ENCODE measurements around the gene CADM1. TPM values are rescaled to one million over a fixed set of nuclear protein-coding genes. Genes with fewer than 3 reads are reported as not detected.

The CADM1 gene
- total and polyA plus RNA-seq, 4 experiments from 2014 or later: 2.8 to 5.6 (median 3.3) TPM

DNA sequence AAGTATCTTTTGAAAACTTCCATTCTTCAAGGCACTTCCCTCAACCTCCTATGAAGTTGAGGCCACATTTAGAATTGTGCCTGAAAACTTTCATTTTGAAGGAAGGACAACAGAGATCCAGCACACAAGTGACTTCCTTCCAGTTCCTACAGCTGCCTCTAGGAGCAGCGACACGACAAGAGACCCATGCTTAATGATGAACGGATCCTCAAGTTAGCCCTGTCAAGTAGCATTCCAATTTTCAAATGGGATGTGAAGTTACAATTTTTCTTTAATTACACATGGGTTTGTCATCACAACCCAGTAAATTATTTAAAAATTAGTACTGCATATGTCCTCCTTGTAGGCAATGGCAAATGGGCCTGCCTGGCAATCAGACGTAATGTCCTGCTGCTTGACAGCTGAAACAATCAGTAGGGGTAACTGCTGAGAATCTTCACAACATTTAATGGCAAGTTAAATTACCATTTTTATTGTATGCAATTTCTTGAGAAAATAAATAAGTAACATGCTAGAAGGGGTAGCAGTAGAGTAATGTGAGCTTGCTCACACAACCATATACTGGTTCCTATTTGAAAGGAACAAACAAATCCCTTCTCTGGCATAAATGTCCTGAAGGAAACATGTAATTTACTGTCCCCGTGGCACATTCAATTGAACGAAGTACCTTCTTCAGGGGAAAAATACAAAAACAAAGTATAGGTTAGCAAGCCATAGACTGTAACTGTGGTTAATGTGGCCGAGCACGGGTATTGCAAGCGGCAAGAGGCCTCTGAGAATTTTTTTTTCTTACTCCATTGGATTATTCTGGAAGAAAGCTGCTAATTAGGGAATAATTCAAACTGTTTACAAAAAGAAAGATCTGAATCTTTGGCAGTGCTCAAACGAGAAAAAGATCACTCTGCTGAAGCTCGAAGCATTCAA is 288.3 kb downstream of the CADM1 start:
- Mint-ChIP-seq H3K27me3 (peaks cover 0 to 3% of the 10 kb centered on the region in 2 donors), H3K27ac (no peak overlapping the region), H3K4me3 (no peak overlapping the region), H3K9me3 (no peaks in the 10 kb centered on the region), H3K36me3 (no peaks in the 10 kb centered on the region), H3K4me1 (peaks cover 3 to 10% (median 5%) of the 10 kb centered on the region in 4 donors)
- Histone ChIP-seq H3K4me1 (ENCODE audit: insufficient read depth, low read length) (peaks cover 4% of the 10 kb centered on the region), H3K27ac (ENCODE audit: low read depth, low read length) (no peak overlapping the region), H3K4me3 (ENCODE audit: low read length in 2 of 2) (no peak overlapping the region), H3K9me3 (ENCODE audit: control insufficient read depth in 1 of 2, low read length in 2 of 2) (no peaks in the 10 kb centered on the region), H3K36me3 (ENCODE audit: insufficient read depth, low read length) (no peaks in the 10 kb centered on the region), H3K27me3 (ENCODE audit: insufficient read depth, low read length) (no peaks in the 10 kb centered on the region)
- ChIA-PET POLR2A (ENCODE audit: partially characterized antibody) (no interaction called here), CTCF (ENCODE audit: partially characterized antibody) (interaction anchor here (0.6 kb wide), 1 partner anchor 47 kb away, joined by 3 read pairs; no protein-coding TSS in a partner anchor)
- DNase-seq: no peak
- intact Hi-C loops (cut with micrococcal nuclease): no loop called here

DNA sequence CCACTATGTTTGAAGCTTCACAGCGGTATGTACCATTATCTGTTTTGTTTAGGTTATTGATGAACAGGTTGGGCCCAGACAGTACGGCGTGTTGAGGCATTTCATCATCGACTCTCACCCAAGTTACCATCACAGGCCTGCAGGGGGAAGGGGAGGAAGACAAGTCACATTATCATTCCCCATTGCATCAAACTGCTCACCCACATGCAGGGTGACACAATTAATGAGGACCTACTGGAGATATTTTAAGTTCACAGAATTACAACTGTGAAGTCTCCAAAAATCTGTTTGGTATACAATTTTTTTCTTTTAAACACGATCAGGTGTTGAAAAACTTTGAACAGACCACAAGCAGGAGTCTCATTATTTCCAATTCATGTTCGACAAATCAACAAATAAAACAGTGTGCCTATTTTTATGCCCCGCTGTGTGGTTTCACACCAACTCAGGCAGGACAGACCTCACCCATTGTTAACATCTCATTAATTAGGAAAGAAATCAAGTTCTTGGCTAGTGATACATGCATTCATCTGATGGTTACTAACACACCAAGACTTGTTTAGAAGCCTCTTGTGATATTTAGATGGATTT is 289.5 kb downstream of the CADM1 start:
- H3K27me3 Mint-ChIP-seq: peaks cover 0 to 3% of the 10 kb centered on the region in 2 donors
- intact Hi-C loops (cut with micrococcal nuclease): no loop called here
- POLR2A ChIA-PET (ENCODE audit: partially characterized antibody): no interaction called here
- no peak overlapping the region for H3K27ac Mint-ChIP-seq
- Histone ChIP-seq H3K27me3 (ENCODE audit: insufficient read depth, low read length) (no peaks in the 10 kb centered on the region), H3K9me3 (ENCODE audit: control insufficient read depth in 1 of 2, low read length in 2 of 2) (no peaks in the 10 kb centered on the region), H3K4me1 (ENCODE audit: insufficient read depth, low read length) (peaks cover 4% of the 10 kb centered on the region), H3K27ac (ENCODE audit: low read depth, low read length) (no peak overlapping the region), H3K4me3 (ENCODE audit: low read length in 2 of 2) (no peak overlapping the region), H3K36me3 (ENCODE audit: insufficient read depth, low read length) (no peaks in the 10 kb centered on the region)
- no peak overlapping the region for H3K4me3 Mint-ChIP-seq
- peaks cover 3 to 10% (median 5%) of the 10 kb centered on the region in 4 donors for H3K4me1 Mint-ChIP-seq
- CTCF ChIA-PET (ENCODE audit: partially characterized antibody): no interaction called here
- H3K9me3 Mint-ChIP-seq: no peaks in the 10 kb centered on the region
- no peak for DNase-seq
- H3K36me3 Mint-ChIP-seq: no peaks in the 10 kb centered on the region

DNA sequence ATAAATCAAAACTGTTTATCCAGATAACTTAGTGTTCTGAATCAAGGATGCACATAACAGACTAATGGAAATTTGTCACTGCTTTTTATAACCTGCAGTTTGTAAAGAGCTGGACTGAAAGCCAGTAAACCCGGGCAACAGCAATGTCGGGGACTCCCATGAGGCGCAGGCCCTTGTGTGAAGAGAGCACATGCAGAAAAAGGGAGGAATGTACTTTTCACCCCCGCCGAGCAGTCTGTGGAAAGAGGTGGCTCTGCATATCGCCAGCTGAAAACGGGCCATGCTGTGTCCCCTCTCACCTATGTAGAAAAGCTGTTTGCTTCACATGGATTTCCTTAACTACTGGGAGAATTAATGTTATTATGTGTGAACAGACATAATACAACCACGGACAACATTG is 291.2 kb downstream of the CADM1 start:
- no peak overlapping the region for H3K27ac Mint-ChIP-seq
- no peak for DNase-seq
- intact Hi-C loops (cut with micrococcal nuclease): no loop called here
- Histone ChIP-seq H3K4me1 (ENCODE audit: insufficient read depth, low read length) (no peaks in the 10 kb centered on the region), H3K27me3 (ENCODE audit: insufficient read depth, low read length) (no peaks in the 10 kb centered on the region), H3K9me3 (ENCODE audit: control insufficient read depth in 1 of 2, low read length in 2 of 2) (no peaks in the 10 kb centered on the region), H3K4me3 (ENCODE audit: low read length in 2 of 2) (no peak overlapping the region), H3K36me3 (ENCODE audit: insufficient read depth, low read length) (no peaks in the 10 kb centered on the region), H3K27ac (ENCODE audit: low read depth, low read length) (no peak overlapping the region)
- H3K4me3 Mint-ChIP-seq: no peak overlapping the region
- peaks cover 0 to 3% of the 10 kb centered on the region in 2 donors for H3K27me3 Mint-ChIP-seq
- ChIA-PET CTCF (ENCODE audit: partially characterized antibody) (interaction anchor here (1.2 kb wide), 1 partner anchor 43 kb away, joined by 3 read pairs; no protein-coding TSS in a partner anchor), POLR2A (ENCODE audit: partially characterized antibody) (no interaction called here)
- H3K9me3 Mint-ChIP-seq: peaks cover 0 to under 1% (median 0%) of the 10 kb centered on the region in 8 donors
- H3K4me1 Mint-ChIP-seq: peaks cover 1 to 5% (median 4%) of the 10 kb centered on the region in 4 donors
- H3K36me3 Mint-ChIP-seq: no peaks in the 10 kb centered on the region

DNA sequence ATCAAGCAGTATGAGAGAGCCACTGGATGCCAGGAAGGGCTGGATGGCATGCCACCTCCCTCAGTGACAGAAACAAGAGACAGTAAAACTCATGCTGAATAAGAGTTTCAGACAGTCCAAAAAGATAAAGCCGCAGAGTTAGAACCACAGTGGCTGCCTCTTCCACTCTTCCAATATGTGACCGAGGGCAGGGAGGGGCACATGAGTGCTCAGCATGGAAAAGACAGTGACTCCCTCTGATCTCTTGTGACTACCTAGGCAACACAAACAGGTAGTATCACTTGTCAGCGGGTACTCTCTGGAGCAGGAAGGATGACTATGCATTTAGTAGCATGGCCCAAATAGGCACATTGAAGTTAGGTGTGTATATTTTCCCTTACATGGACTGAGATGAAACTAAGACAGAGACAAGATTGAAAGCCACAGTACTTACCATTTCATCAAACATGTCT is 295.4 kb downstream of the CADM1 start:
- Histone ChIP-seq H3K27ac (ENCODE audit: low read depth, low read length) (no peak overlapping the region), H3K4me1 (ENCODE audit: insufficient read depth, low read length) (no peaks in the 10 kb centered on the region), H3K4me3 (ENCODE audit: low read length in 2 of 2) (no peak overlapping the region), H3K27me3 (ENCODE audit: insufficient read depth, low read length) (no peaks in the 10 kb centered on the region), H3K9me3 (ENCODE audit: control insufficient read depth in 1 of 2, low read length in 2 of 2) (no peaks in the 10 kb centered on the region), H3K36me3 (ENCODE audit: insufficient read depth, low read length) (no peaks in the 10 kb centered on the region)
- peaks cover 0 to 7% (median 0%) of the 10 kb centered on the region in 8 donors for H3K9me3 Mint-ChIP-seq
- intact Hi-C loops (cut with micrococcal nuclease): no loop called here
- peaks cover 0 to 2% of the 10 kb centered on the region in 2 donors for H3K27me3 Mint-ChIP-seq
- H3K36me3 Mint-ChIP-seq: no peaks in the 10 kb centered on the region
- no peak overlapping the region for H3K27ac Mint-ChIP-seq
- no peak for DNase-seq
- ChIA-PET CTCF (ENCODE audit: partially characterized antibody) (no interaction called here), POLR2A (ENCODE audit: partially characterized antibody) (no interaction called here)
- no peak overlapping the region for H3K4me3 Mint-ChIP-seq
- H3K4me1 Mint-ChIP-seq: no peaks in the 10 kb centered on the region

DNA sequence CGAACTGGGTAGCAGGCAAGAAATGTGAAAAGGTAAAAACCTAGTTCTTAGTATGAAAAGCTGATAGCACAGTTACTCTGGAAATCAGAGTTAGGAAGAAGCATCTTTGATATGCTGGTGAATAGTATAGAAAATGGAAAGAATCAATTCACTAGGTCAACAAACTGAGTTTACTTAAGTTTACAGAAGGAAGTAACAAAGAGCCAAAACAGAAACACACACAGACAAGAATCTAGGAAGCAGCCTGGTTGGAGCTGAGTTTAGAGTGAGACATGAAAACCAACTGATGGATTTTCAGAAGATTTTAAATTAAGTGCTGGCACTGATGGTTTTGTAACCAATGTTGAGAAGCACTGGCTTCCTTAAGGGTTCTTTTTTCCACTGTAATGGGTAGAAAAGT is 296.3 kb downstream of the CADM1 start:
- H3K36me3 ChIP-seq (ENCODE audit: insufficient read depth, low read length): no peaks in the 10 kb centered on the region
- no peaks in the 10 kb centered on the region for H3K36me3 Mint-ChIP-seq
- H3K27ac ChIP-seq (ENCODE audit: low read depth, low read length): no peak overlapping the region
- no peak for DNase-seq
- intact Hi-C loops (cut with micrococcal nuclease): no loop called here
- CTCF ChIA-PET (ENCODE audit: partially characterized antibody): no interaction called here
- no peaks in the 10 kb centered on the region for H3K4me1 ChIP-seq (ENCODE audit: insufficient read depth, low read length)
- no peak overlapping the region for H3K27ac Mint-ChIP-seq
- no peaks in the 10 kb centered on the region for H3K4me1 Mint-ChIP-seq
- peaks cover 0 to 2% of the 10 kb centered on the region in 2 donors for H3K27me3 Mint-ChIP-seq
- no peaks in the 10 kb centered on the region for H3K9me3 ChIP-seq (ENCODE audit: control insufficient read depth in 1 of 2, low read length in 2 of 2)
- no peak overlapping the region for H3K4me3 Mint-ChIP-seq
- H3K9me3 Mint-ChIP-seq: peaks cover 0 to 7% (median 0%) of the 10 kb centered on the region in 8 donors
- no peak overlapping the region for H3K4me3 ChIP-seq (ENCODE audit: low read length in 2 of 2)
- POLR2A ChIA-PET (ENCODE audit: partially characterized antibody): no interaction called here
- no peaks in the 10 kb centered on the region for H3K27me3 ChIP-seq (ENCODE audit: insufficient read depth, low read length)

DNA sequence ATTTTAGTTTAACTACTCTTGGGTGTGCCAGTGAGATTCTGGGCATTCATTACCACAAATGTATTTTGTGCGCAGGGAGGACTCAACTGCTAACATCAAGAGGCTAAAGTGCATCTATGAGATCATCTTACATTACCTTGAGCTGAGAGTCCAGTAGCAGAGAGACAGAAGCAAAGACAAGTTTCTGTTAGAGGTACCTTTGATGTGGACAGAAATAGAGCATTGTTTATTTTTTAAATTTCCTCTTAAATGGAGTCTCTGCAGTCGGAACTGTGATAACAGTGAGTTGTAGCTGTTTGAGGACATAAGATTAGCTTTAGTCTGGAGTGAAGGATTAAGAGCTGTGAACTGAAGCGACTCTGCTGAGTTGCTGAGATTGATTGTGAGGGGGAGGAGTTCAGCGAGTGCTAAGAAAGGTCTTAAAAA is 297.0 kb downstream of the CADM1 start:
- ChIA-PET CTCF (ENCODE audit: partially characterized antibody) (no interaction called here), POLR2A (ENCODE audit: partially characterized antibody) (no interaction called here)
- Mint-ChIP-seq H3K36me3 (no peaks in the 10 kb centered on the region), H3K4me1 (no peaks in the 10 kb centered on the region), H3K27me3 (peaks cover 0 to 2% of the 10 kb centered on the region in 2 donors), H3K9me3 (peaks cover 0 to 7% (median 0%) of the 10 kb centered on the region in 8 donors), H3K27ac (no peak overlapping the region), H3K4me3 (no peak overlapping the region)
- Histone ChIP-seq H3K27ac (ENCODE audit: low read depth, low read length) (no peak overlapping the region), H3K4me1 (ENCODE audit: insufficient read depth, low read length) (no peaks in the 10 kb centered on the region), H3K27me3 (ENCODE audit: insufficient read depth, low read length) (no peaks in the 10 kb centered on the region), H3K36me3 (ENCODE audit: insufficient read depth, low read length) (no peaks in the 10 kb centered on the region), H3K4me3 (ENCODE audit: low read length in 2 of 2) (no peak overlapping the region), H3K9me3 (ENCODE audit: control insufficient read depth in 1 of 2, low read length in 2 of 2) (no peaks in the 10 kb centered on the region)
- intact Hi-C loops (cut with micrococcal nuclease): no loop called here
- DNase-seq: no peak

DNA sequence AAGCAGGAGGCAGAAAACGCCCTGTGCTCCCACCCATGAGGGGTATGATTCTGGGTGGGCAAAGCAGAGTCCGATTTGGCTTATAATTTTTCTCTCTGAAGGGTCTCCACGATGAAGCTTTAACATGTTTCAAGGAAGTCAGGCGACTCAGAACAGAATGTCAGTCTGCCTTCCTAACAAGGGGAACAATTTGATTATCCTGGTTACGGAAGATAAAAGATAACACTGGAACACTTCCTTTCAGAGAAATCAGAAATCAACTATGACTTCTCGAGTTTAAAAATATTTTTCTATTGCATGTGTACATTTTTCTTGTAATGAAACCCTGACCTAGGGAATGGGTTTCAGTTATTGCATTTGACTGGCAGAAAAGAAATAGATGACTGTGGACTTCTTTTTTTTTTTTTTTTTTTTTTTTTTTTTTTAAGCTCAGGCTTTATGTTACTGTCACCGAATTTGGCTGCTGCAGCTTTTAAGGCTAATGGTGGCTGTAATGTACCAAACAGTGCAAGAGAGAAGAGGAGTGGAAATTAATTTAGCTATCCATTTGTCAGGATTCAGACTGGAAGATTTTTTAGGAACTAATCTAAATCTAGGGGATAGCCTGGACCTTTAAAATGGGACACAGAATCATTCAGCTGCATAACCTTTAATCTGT is 297.7 kb downstream of the CADM1 start:
- Mint-ChIP-seq H3K36me3 (no peaks in the 10 kb centered on the region), H3K4me1 (no peaks in the 10 kb centered on the region), H3K4me3 (no peak overlapping the region), H3K27ac (no peak overlapping the region), H3K27me3 (peaks cover 0 to 2% of the 10 kb centered on the region in 2 donors), H3K9me3 (peaks cover 0 to 7% (median 0%) of the 10 kb centered on the region in 8 donors)
- intact Hi-C loops (cut with micrococcal nuclease): no loop called here
- no peak overlapping the region for H3K4me3 ChIP-seq (ENCODE audit: low read length in 2 of 2)
- no peaks in the 10 kb centered on the region for H3K36me3 ChIP-seq (ENCODE audit: insufficient read depth, low read length)
- ChIA-PET POLR2A (ENCODE audit: partially characterized antibody) (no interaction called here), CTCF (ENCODE audit: partially characterized antibody) (no interaction called here)
- no peaks in the 10 kb centered on the region for H3K27me3 ChIP-seq (ENCODE audit: insufficient read depth, low read length)
- no peak overlapping the region for H3K27ac ChIP-seq (ENCODE audit: low read depth, low read length)
- H3K9me3 ChIP-seq (ENCODE audit: control insufficient read depth in 1 of 2, low read length in 2 of 2): no peaks in the 10 kb centered on the region
- no peaks in the 10 kb centered on the region for H3K4me1 ChIP-seq (ENCODE audit: insufficient read depth, low read length)
- DNase-seq: no peak

Data from CD4-positive, alpha-beta memory T cell (primary cell).